Lower leg skin (tissue), 4 donors: Measurements from ENCODE around the gene TRMT61B. TPM values are rescaled to one million over a fixed set of nuclear protein-coding genes. Genes with fewer than 3 reads are reported as not detected.

Source experiments
- DNase-seq, 2 donors: peaks; one replicate each; pipeline ENCODE4 v3.0.0-alpha.2; 2019; ENCODE audit warnings: low spot score in 2 of 2
- H3K4me3 ChIP-seq: fragments of 200-600 bp; sonication (generic); 2 replicates; pipeline ENCODE4 v1.5.1; 2017; ENCODE audit warnings: mild to moderate bottlenecking, low read depth; ENCODE audit not compliant: poor library complexity, severe bottlenecking
- CTCF ChIP-seq, 3 donors: fragments of 450-650 bp; IDR thresholded peaks; one replicate each; pipeline ENCODE4 v1.5.1; 2016; ENCODE audit warnings: antibody characterized with exemption in 3 of 3, mild to moderate bottlenecking in 3 of 3, moderate library complexity in 2 of 3
- POLR2A ChIP-seq, 2 donors: fragments of 450-650 bp; IDR thresholded peaks; one replicate each; pipeline ENCODE4 v1.6.1; 2016 to 2017; ENCODE audit warnings: antibody characterized with exemption in 2 of 2, mild to moderate bottlenecking in 1 of 2, moderate library complexity in 1 of 2
- WGBS, 2 donors: methylation state at CpG; one replicate each; pipeline ENCODE4 v1.1.5; 2018; 5-methylcytosine and 5-hydroxymethylcytosine counted together
- intact Hi-C: fragments of 100-400 bp; cut with DNase I; formaldehyde crosslinking; loops from one replicate; pipeline ENCODE4 v1.15.0; 2023; ENCODE audit warnings: low total_unique reads
- total RNA-seq, 4 donors: library from RNA; depleted of rRNA; stranded (reverse); fragments of >200 nt; gene quantifications; one replicate each; pipeline ENCODE4 v1.1.0, GENCODE V29; 2016

Gene TRMT61B
- total RNA-seq, 4 donors from 2014 or later, result 7.9 to 19.9 (median 10.2) TPM

GRCh38 chr2:28855193-28855592, 14.9 kb downstream of the TRMT61B start:
- intact Hi-C loops, result no loop called here
- H3K4me3 ChIP-seq, result no peak overlapping the region
- DNase-seq, result no peak
- TF ChIP-seq CTCF (IDR thresholded peaks at IDR 0.05) (no peak), POLR2A (IDR thresholded peaks at IDR 0.05) (no peak)
- WGBS, 2 donors, result 68 to 73% methylated on average over 1 of the region's 1 CpG

- WGBS, 2 donors, result 58 to 61% methylated on average over 3 of the region's 3 CpGs
- no peak overlapping the region for H3K4me3 ChIP-seq
- DNase-seq, result no peak
- intact Hi-C loops, result no loop called here
- TF ChIP-seq CTCF (IDR thresholded peaks at IDR 0.05) (no peak), POLR2A (IDR thresholded peaks at IDR 0.05) (no peak)
These were observed 28.1 kb downstream of the TRMT61B start for GRCh38 chr2:28842042-28842441.

- intact Hi-C loops, result no loop called here
- TF ChIP-seq CTCF (IDR thresholded peaks at IDR 0.05), result no peak
- TF ChIP-seq POLR2A (IDR thresholded peaks at IDR 0.05), result no peak
- no peak for DNase-seq
- 91 to 97% methylated on average over 2 of the region's 2 CpGs for WGBS, 2 donors
- H3K4me3 ChIP-seq, result no peak overlapping the region
These were observed 31.1 kb downstream of the TRMT61B start for GRCh38 chr2:28838971-28839370.

GRCh38 chr2:28835781-28836180, 34.3 kb downstream of the TRMT61B start:
- intact Hi-C loops, result no loop called here
- no peak overlapping the region for H3K4me3 ChIP-seq
- WGBS, 2 donors, result 54 to 62% methylated on average over 2 of the region's 2 CpGs
- no peak for DNase-seq
- TF ChIP-seq POLR2A (IDR thresholded peaks at IDR 0.05) (no peak), CTCF (IDR thresholded peaks at IDR 0.05) (no peak)

- 86 to 95% methylated on average over 2 of the region's 2 CpGs for WGBS, 2 donors
- TF ChIP-seq CTCF (IDR thresholded peaks at IDR 0.05), result no peak
- H3K4me3 ChIP-seq, result no peak overlapping the region
- DNase-seq, result no peak
- intact Hi-C loops, result no loop called here
These were observed 36.2 kb downstream of the TRMT61B start for GRCh38 chr2:28833740-28834470.

GRCh38 chr2:28828382-28828781, 41.7 kb downstream of the TRMT61B start:
- H3K4me3 ChIP-seq, result no peak overlapping the region
- intact Hi-C loops, result no loop called here
- no peak for DNase-seq
- TF ChIP-seq CTCF (IDR thresholded peaks at IDR 0.05) (no peak), POLR2A (IDR thresholded peaks at IDR 0.05) (no peak)
- WGBS, 2 donors, result 87 to 94% methylated on average over 2 of the region's 2 CpGs
